H1 (cell line): ENCODE results near the gene DCAF8. TPM values are rescaled to one million over a fixed set of nuclear protein-coding genes. Genes with fewer than 3 reads are reported as not detected.

Source experiments
- CTCF ChIA-PET: fragments of 300-600 bp; sonication (Branson Sonifier 250); formaldehyde crosslinking; loops from one replicate; lab custom pipeline; 2021; ENCODE audit not compliant: partially characterized antibody; lab: Charles Lee
- POLR2A ChIA-PET: fragments of 300-600 bp; sonication (Branson Sonifier 250); formaldehyde crosslinking; loops from one replicate; lab custom pipeline; 2021; ENCODE audit warnings: inconsistent platforms; ENCODE audit not compliant: partially characterized antibody; lab: Charles Lee
- DNase-seq, 2 experiments: peaks; one replicate each; pipeline versions ENCODE4 v3.0.0 to v3.0.0-alpha.2; 2010 to 2022; ENCODE audit warnings: low spot score in 2 of 2, low read depth in 1 of 2, mixed read lengths in 1 of 2
- FAIRE-seq: peaks from 2 replicates; lab custom pipeline; 2011; peaks lifted over from hg19 to GRCh38; lab: Jason Lieb, UNC
- H2AFZ ChIP-seq: 2 replicates; pipeline ENCODE4 v1.8.1; 2012; ENCODE audit warnings: low read length, inconsistent platforms
- H2AK5ac ChIP-seq: 2 replicates; pipeline ENCODE4 v1.6.1; 2013; ENCODE audit warnings: low read depth, low read length
- H2BK120ac ChIP-seq: replicated peaks from 2 replicates; pipeline ENCODE3; 2013; ENCODE audit warnings: low read depth, low read length, inconsistent platforms
- H2BK12ac ChIP-seq: 2 replicates; pipeline ENCODE4 v1.6.1; 2013; ENCODE audit warnings: low read depth, low read length
- H2BK15ac ChIP-seq: 2 replicates; pipeline ENCODE4 v1.6.1; 2013; ENCODE audit warnings: low read length
- H2BK20ac ChIP-seq: 2 replicates; pipeline ENCODE4 v1.6.1; 2013; ENCODE audit warnings: low read length
- H2BK5ac ChIP-seq: 2 replicates; pipeline ENCODE4 v1.6.1; 2013; ENCODE audit warnings: low read depth, low read length
- H3K14ac ChIP-seq: 2 replicates; pipeline ENCODE4 v1.6.1; 2013; ENCODE audit warnings: inconsistent platforms; ENCODE audit not compliant: insufficient read length
- H3K18ac ChIP-seq: 2 replicates; pipeline ENCODE4 v1.6.1; 2013; ENCODE audit warnings: low read length; ENCODE audit errors: extremely low read depth
- H3K23ac ChIP-seq: 2 replicates; pipeline ENCODE4 v1.6.1; 2013; ENCODE audit warnings: inconsistent platforms; ENCODE audit not compliant: insufficient read length
- H3K23me2 ChIP-seq: 2 replicates; pipeline ENCODE4 v1.6.1; 2013; ENCODE audit warnings: low read depth, low read length
- H3K27ac ChIP-seq: 2 replicates; pipeline ENCODE4 v1.6.1; 2011; ENCODE audit warnings: low read depth, low read length, inconsistent platforms
- H3K27me3 ChIP-seq, 4 experiments: replicated peaks in 1 of 4; 1 replicate in 1 of 4; 2 replicates in 3 of 4; pipeline versions ENCODE4 v1.6.1 to v1.8.1; 2011 to 2013; ENCODE audit warnings: low read length in 3 of 4, mild to moderate bottlenecking in 3 of 4, inconsistent platforms in 2 of 4, mixed read lengths in 2 of 4, moderate library complexity in 1 of 4; ENCODE audit not compliant: control insufficient read depth in 3 of 4, insufficient read depth in 3 of 4; ENCODE audit errors: extremely low read depth in 1 of 4
- H3K36me3 ChIP-seq, 4 experiments: 2 replicates each; pipeline versions ENCODE4 v1.6.1 to v1.8.1; 2011 to 2013; ENCODE audit warnings: mild to moderate bottlenecking in 4 of 4, low read length in 3 of 4, moderate library complexity in 2 of 4, control low read depth in 1 of 4, inconsistent platforms in 1 of 4; ENCODE audit not compliant: insufficient read depth in 4 of 4, control insufficient read depth in 2 of 4
- H3K4ac ChIP-seq: replicated peaks from 2 replicates; pipeline ENCODE3; 2013; ENCODE audit warnings: low read length, low read depth, mixed read lengths, inconsistent platforms; ENCODE audit not compliant: insufficient read length
- H3K4me1 ChIP-seq, 4 experiments: replicated peaks in 1 of 4; 1 replicate in 1 of 4; 2 replicates in 3 of 4; pipeline versions ENCODE4 v1.6.1 to v1.8.1; 2011 to 2013; ENCODE audit warnings: low read length in 3 of 4, inconsistent platforms in 2 of 4, mixed read lengths in 1 of 4; ENCODE audit not compliant: insufficient read depth in 4 of 4, control insufficient read depth in 3 of 4
- H3K4me2 ChIP-seq, 2 experiments: 2 replicates each; pipeline versions ENCODE4 v1.6.1 to v1.8.1; 2011 to 2013; ENCODE audit warnings: low read depth in 2 of 2, low read length in 2 of 2, control low read depth in 1 of 2, inconsistent platforms in 1 of 2, mild to moderate bottlenecking in 1 of 2; ENCODE audit not compliant: insufficient read depth in 1 of 2
- H3K4me3 ChIP-seq, 4 experiments: fragments of 200-600, 300-600 bp in 1 of 4; sonication (generic), shearing (Covaris generic), sonication (Bioruptor Twin) in 1 of 4; 2 replicates each; pipeline versions ENCODE4 v1.5.1 to v1.8.1; 2011 to 2016; ENCODE audit warnings: low read length in 4 of 4, low read depth in 3 of 4, control low read depth in 2 of 4, inconsistent platforms in 2 of 4, mild to moderate bottlenecking in 2 of 4, mixed read lengths in 1 of 4, moderate library complexity in 1 of 4; ENCODE audit not compliant: insufficient read depth in 2 of 4; ENCODE audit errors: extremely low read depth in 1 of 4
- H3K56ac ChIP-seq: replicated peaks from 2 replicates; pipeline ENCODE3; 2013; ENCODE audit warnings: low read depth, mild to moderate bottlenecking, mixed read lengths, low read length, inconsistent platforms; ENCODE audit not compliant: insufficient read length
- H3K79me1 ChIP-seq: 2 replicates; pipeline ENCODE4 v1.6.1; 2013; ENCODE audit warnings: low read depth, low read length, control low read depth
- H3K79me2 ChIP-seq, 2 experiments: 2 replicates each; pipeline versions ENCODE4 v1.6.1 to v1.8.1; 2012 to 2013; ENCODE audit warnings: low read length in 2 of 2, mild to moderate bottlenecking in 2 of 2, inconsistent platforms in 1 of 2; ENCODE audit not compliant: insufficient read depth in 2 of 2, control insufficient read depth in 1 of 2
- H3K9ac ChIP-seq, 4 experiments: replicated peaks in 1 of 4; 1 replicate in 1 of 4; 2 replicates in 3 of 4; pipeline versions ENCODE4 v1.6.1 to v1.8.1; 2011 to 2013; ENCODE audit warnings: low read depth in 3 of 4, low read length in 3 of 4, control low read depth in 2 of 4, mild to moderate bottlenecking in 2 of 4, moderate library complexity in 2 of 4, inconsistent platforms in 1 of 4; ENCODE audit errors: extremely low read depth in 1 of 4
- H3K9me3 ChIP-seq, 2 experiments: 2 replicates each; pipeline versions ENCODE4 v1.6.1 to v1.8.1; 2012 to 2013; ENCODE audit warnings: mild to moderate bottlenecking in 2 of 2, moderate library complexity in 2 of 2, control low read depth in 1 of 2, inconsistent platforms in 1 of 2, low read depth in 1 of 2, low read length in 1 of 2, mixed read lengths in 1 of 2; ENCODE audit not compliant: insufficient read depth in 2 of 2
- H4K20me1 ChIP-seq, 2 experiments: replicated peaks in 1 of 2; 2 replicates each; pipeline versions ENCODE3 to v1.8.1; 2011 to 2013; ENCODE audit warnings: inconsistent platforms in 2 of 2, low read length in 2 of 2, mild to moderate bottlenecking in 1 of 2; ENCODE audit not compliant: insufficient read depth in 2 of 2, control insufficient read depth in 1 of 2
- H4K5ac ChIP-seq: 2 replicates; pipeline ENCODE4 v1.6.1; 2013; ENCODE audit warnings: low read length, low read depth, mixed read lengths, inconsistent platforms; ENCODE audit not compliant: insufficient read length
- H4K8ac ChIP-seq: 2 replicates; pipeline ENCODE4 v1.8.0; 2013; ENCODE audit warnings: mild to moderate bottlenecking, moderate library complexity, low read length, inconsistent platforms; ENCODE audit not compliant: insufficient read depth; ENCODE audit errors: extremely low read depth
- H4K91ac ChIP-seq: replicated peaks from 2 replicates; pipeline ENCODE3; 2013; ENCODE audit warnings: low read length, mixed read lengths, inconsistent platforms; ENCODE audit not compliant: insufficient read length
- HDAC6 ChIP-seq: IDR thresholded peaks from one replicate; pipeline ENCODE4 v1.7.1; 2012; ENCODE audit warnings: low read depth, mild to moderate bottlenecking, inconsistent platforms, low read length, moderate library complexity
- RAD21 ChIP-seq, 2 experiments: IDR thresholded peaks in 1 of 2; conservative IDR thresholded peaks in 1 of 2; 2 replicates each; pipeline ENCODE4 v1.6.1; 2011; ENCODE audit warnings: low read depth in 2 of 2, low read length in 2 of 2, improper control_type of control experiment in 1 of 2, inconsistent platforms in 1 of 2, mild to moderate bottlenecking in 1 of 2, moderate library complexity in 1 of 2
- TEAD4 ChIP-seq: IDR thresholded peaks from 2 replicates; pipeline ENCODE4 v1.6.1; 2012; ENCODE audit warnings: low read depth, low read length, inconsistent platforms, mixed read lengths
- WGBS, 2 experiments: shearing (Covaris generic) in 1 of 2; methylation state at CpG; one replicate each; pipeline versions ENCODE4 v1.1.6 to v1.1.7; 2013 to 2015; ENCODE audit warnings: low lambda C conversion rate in 2 of 2, mixed read lengths in 2 of 2, inconsistent platforms in 1 of 2, low coverage in 1 of 2, missing lambda C conversion rate in 1 of 2; ENCODE audit not compliant: insufficient replicate concordance in 2 of 2, insufficient coverage in 1 of 2, insufficient read length in 1 of 2; ENCODE audit errors: extremely low coverage in 1 of 2, missing lambda C conversion rate in 1 of 2; 5-methylcytosine and 5-hydroxymethylcytosine counted together
- polyA plus RNA-seq, 7 experiments: library from polyadenylated mRNA; depleted of rRNA in 3 of 7; stranded (reverse) in 5 of 7; unstranded in 2 of 7; fragments of >200 nt in 5 of 7; fragments of 200-250 nt in 2 of 7; gene quantifications; 1 replicate in 5 of 7; 2 replicates in 1 of 7; 4 replicates in 1 of 7; pipeline versions ENCODE4 v1.2.1 to v1.2.3, GENCODE V29; 2011 to 2013; ENCODE audit warnings: missing spikeins in 2 of 7, mixed read lengths in 2 of 7
- total RNA-seq: library from RNA; stranded (reverse); fragmentation: NEBNext Ultra II Directional; extraction: Animal tissue kit (Norgen Biotek cat#: 25700); gene quantifications from 2 replicates; pipeline ENCODE4 v1.2.1, GENCODE V29; 2021
- TF ChIP-seq, protein P1 (sequence below), 3 experiments: IDR thresholded peaks; 1 replicate in 2 of 3; 2 replicates in 1 of 3; pipeline versions ENCODE4 v1.5.1 to v1.6.1; 2011; ENCODE audit warnings: low read length in 3 of 3, mild to moderate bottlenecking in 3 of 3, inconsistent platforms in 2 of 3, low read depth in 1 of 3, moderate library complexity in 1 of 3; ENCODE audit not compliant: insufficient read depth in 1 of 3; ENCODE audit errors: control extremely low read depth in 1 of 3

Gene DCAF8
- total and polyA plus RNA-seq, 2 of the 8 experiments (the other 6 are each of a cell fraction or from before 2014, with no cell fraction given): 68.2 to 110 TPM

DNA sequence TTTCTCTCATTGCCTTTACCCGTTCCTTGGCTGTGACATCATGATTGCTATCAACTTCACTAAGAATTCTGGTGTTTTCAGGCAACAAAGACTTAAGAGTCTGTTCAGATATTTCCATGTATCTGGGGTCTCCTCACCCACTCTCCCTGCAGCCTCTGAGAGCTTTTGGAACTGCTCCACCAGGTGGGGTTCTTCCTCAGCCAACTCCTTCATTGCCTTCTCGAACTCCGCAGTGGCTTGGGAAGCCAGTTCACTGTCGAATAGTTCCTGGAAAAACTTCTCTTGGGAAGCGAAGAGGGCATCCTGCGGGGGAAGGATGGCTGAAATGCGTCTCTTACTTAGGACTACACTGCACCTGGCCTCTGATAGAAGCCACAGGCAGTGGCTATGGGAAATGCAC, 20.5 kb upstream of the DCAF8 start:
- H3K27me3 ChIP-seq: no peaks in the 10 kb centered on the region
- H2BK120ac ChIP-seq: no peak overlapping the region
- H4K91ac ChIP-seq: no peak overlapping the region
- no peak overlapping the region for H3K56ac ChIP-seq
- no peak for DNase-seq
- peaks cover 0 to 3% of the 10 kb centered on the region in 2 experiments for H4K20me1 ChIP-seq
- peaks cover 5 to 6% (median 5%) of the 10 kb centered on the region in 4 experiments; a peak in 6 of 7 replicates for H3K4me1 ChIP-seq
- no peak overlapping the region for H3K9ac ChIP-seq
- peaks cover 6% of the 10 kb centered on the region; the same call in 1 of the 2 replicates for H3K23me2 ChIP-seq
- peaks cover 0 to 15% of the 10 kb centered on the region in 2 experiments; a peak in 2 of 4 replicates for H3K79me2 ChIP-seq
- H3K79me1 ChIP-seq: peaks cover 3% of the 10 kb centered on the region; the same call in 1 of the 2 replicates
- POLR2A ChIA-PET: interaction anchor here (2.3 to 2.9 kb wide), 2 partner anchors 9 to 16 kb away, joined by 5 to 10 read pairs; no protein-coding TSS in a partner anchor
- H3K4ac ChIP-seq: no peak overlapping the region
- CTCF ChIA-PET: interaction anchor here (1.3 to 4.3 kb wide), 2 partner anchors 8 to 63 kb away, joined by 3 to 54 read pairs; no protein-coding TSS in a partner anchor
- H3K14ac ChIP-seq: no peak overlapping the region
- H4K8ac ChIP-seq: no peak overlapping the region
- H2BK20ac ChIP-seq: no peak overlapping the region
- no peak overlapping the region for H4K5ac ChIP-seq
- WGBS, 2 experiments: 96% methylated on average over 7 of the region's 7 CpGs; no CpG with 5 or more reads in 1 of the 2 experiments
- no peak overlapping the region for H2AK5ac ChIP-seq
- no peak overlapping the region for H3K4me2 ChIP-seq
- H3K4me3 ChIP-seq: no peak overlapping the region
- no peak overlapping the region for H3K27ac ChIP-seq
- no peak overlapping the region for H2BK12ac ChIP-seq
- H2AFZ ChIP-seq: no peak overlapping the region
- no peak overlapping the region for H3K18ac ChIP-seq
- FAIRE-seq: no peak
- H3K23ac ChIP-seq: no peak overlapping the region
- H3K9me3 ChIP-seq: no peaks in the 10 kb centered on the region
- no peak overlapping the region for H2BK15ac ChIP-seq
- peaks cover 25 to 49% (median 45%) of the 10 kb centered on the region in 4 experiments for H3K36me3 ChIP-seq
- no peak overlapping the region for H2BK5ac ChIP-seq
- peak in 1 of 2 experiments; percentile 25; a peak in 1 of 4 replicates for TF ChIP-seq RAD21 (IDR thresholded peaks at IDR 0.05 in 1 of 2, conservative IDR thresholded peaks at IDR 0.05 in 1 of 2; ENCODE audit: low read depth in 2 of 2, low read length in 2 of 2)
- TF ChIP-seq HDAC6: no peak
- no peak for TF ChIP-seq TEAD4
- TF ChIP-seq, protein P1, sequence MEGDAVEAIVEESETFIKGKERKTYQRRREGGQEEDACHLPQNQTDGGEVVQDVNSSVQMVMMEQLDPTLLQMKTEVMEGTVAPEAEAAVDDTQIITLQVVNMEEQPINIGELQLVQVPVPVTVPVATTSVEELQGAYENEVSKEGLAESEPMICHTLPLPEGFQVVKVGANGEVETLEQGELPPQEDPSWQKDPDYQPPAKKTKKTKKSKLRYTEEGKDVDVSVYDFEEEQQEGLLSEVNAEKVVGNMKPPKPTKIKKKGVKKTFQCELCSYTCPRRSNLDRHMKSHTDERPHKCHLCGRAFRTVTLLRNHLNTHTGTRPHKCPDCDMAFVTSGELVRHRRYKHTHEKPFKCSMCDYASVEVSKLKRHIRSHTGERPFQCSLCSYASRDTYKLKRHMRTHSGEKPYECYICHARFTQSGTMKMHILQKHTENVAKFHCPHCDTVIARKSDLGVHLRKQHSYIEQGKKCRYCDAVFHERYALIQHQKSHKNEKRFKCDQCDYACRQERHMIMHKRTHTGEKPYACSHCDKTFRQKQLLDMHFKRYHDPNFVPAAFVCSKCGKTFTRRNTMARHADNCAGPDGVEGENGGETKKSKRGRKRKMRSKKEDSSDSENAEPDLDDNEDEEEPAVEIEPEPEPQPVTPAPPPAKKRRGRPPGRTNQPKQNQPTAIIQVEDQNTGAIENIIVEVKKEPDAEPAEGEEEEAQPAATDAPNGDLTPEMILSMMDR (IDR thresholded peaks at IDR 0.05; ENCODE audit: control extremely low read depth in 1 of 3, insufficient read depth in 1 of 3, low read depth in 1 of 3, low read length in 3 of 3): peak; percentile 16 to 34 (median 17); a peak in 3 of 4 replicates
